Iris pigment epithelial cell (primary cell): ENCODE data around the gene CCN2.

Source experiments
- DNase-seq: peaks from one replicate; pipeline ENCODE4 v3.0.0-alpha.2; 2011; ENCODE audit warnings: low read depth

The CCN2 gene

DNA sequence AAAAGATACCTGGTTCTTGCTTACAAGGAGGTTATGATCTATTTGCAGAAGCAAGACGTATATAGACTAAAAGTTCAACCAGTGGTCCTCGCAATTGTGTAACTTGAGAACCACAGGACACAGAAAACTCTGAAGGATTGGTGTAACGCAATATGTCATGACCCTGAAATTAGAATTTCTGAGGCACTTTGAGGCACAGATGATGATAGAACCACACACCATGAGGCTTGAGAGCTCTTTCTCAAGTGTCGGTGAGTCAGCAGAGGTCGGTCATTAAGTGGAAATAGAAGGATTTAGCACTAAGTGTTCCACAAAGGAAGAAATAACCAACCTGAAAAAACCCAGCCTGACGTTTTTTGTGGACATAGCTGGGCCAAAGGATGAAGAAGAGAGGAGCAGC, 15.3 kb upstream of the CCN2 start:
- DNase-seq: peak; percentile 100

DNA sequence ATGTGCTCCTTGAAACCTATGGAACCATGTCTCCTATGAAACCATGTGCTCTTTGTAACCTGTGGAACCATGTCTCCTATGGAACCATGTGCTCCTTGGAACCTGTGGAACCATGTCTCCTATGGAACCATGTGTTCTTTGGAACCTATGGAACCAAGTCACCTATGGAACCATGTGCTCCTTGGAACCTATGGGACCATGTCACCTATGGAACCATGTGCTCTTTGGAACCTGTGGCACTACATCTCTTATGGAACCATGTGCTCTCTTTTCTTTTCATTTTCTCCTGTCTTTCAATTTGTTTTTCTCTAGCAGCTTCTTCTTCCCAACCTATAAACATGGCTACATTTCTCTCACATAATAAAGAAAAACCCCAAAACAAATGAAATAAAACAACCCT, 11.9 kb upstream of the CCN2 start:
- DNase-seq: no peak

DNA sequence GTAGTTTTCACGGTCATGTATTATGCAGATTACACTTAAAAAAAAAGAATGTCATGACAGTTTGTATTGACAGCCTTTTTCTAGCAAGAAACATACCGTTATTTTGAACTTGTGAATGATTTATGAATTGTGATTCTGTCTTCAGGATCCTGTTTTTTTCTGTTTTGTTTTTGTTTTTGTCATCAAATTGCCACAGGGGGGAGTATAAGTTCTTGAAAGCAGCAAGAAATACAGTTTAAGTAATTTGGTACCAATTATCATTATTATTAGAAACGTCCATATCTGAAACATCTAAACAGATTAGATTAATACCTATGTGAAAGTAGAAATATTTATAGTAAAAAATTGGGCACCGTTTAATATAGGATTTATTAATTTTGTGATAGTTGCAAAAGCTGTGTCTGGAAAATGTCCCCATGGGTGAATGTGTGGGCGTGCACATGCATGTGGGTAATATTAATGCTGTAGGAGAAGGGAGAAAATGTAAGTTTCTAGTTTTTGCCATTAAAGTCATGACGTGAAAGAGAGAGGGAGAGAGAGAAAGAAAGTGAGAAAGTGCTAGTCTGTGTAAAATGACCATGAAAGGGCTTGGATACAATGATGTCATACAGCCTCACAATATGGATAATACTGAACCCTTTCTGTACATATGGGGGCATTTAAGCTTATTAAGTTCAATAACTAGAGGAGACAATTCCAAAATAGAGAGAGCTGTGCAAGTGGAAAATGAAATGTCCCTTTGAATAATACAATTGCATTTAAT, 9.4 kb upstream of the CCN2 start:
- DNase-seq: peak; percentile 63

DNA sequence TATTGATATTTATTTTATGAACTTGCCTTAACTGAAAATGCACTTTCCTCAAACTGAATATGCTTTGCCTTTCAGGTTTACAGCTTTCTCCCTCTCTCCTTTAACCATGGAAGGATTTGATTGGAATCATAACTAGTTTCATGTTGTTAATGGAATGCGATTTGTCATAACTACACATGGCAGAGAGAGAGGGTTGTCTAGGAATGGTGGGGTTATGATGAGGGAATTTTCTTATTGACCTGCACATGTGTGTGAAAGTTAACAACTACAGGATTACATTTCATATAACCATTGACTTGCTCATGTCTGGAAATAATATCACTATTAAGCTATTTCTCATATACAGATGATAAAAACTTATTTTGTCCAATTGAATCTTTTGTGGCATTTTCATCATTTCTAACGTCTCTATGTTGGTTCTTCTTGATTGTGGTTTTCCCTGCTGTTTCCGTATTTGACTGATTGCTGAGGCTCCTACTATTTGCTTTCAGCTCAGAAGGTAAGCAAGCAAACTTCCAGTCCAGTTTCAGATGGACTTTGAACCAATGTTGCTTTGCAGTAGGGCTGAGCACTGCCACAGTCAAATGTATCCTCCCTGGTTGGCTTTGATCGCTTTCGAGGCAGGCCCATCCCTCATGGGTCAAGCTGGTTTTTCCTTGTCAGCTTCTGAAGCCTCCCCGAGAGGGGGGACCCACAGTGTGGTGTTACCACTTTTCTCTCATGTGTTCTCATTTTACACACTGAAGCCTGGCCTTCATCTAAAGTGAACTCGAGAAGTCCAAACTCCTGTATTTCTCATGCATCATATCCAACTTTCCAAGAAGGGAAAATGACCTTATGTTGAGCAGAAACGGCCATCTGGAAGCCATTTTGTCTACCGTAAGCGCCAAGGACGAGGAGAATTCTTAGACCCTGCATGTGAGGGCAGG, 7.6 kb upstream of the CCN2 start:
- DNase-seq: no peak

DNA sequence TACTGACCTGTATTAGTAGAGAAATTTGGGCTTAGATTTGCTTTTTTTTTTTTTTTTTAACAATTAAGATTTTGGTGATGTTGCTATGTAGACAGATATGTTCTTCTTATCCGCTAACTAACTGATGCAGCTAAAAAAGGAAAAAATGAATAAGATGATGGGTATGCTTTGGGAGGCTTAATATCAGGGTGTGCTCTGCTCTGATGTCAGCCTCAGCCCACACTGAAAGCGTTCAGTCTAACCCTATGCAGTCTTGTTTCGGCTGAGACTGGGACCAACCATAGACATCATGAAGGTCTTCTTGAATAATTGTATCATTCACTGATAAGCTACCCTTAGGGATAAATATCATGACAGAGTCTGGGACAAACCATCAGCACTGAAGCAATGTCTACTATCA, 6.9 kb upstream of the CCN2 start:
- no peak for DNase-seq

DNA sequence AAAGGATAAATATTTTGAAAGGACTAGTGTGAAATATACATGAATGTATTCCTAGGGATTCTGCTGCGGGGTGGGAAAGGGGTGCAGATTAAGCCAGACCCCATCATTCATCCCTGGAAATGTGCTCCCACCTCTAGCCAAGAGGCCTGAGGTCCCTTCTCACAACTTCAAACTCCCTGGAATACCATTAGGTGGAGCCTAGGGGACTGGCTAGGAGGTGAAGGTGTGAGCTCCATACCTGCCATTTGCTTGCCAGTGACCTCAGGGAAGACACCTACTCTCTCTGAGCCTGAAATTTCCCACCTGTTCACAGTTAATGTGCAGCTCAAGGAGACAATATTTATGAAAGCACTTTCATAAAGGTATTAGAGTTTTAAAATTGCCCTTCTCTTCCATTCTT, 4.7 kb upstream of the CCN2 start:
- no peak for DNase-seq

DNA sequence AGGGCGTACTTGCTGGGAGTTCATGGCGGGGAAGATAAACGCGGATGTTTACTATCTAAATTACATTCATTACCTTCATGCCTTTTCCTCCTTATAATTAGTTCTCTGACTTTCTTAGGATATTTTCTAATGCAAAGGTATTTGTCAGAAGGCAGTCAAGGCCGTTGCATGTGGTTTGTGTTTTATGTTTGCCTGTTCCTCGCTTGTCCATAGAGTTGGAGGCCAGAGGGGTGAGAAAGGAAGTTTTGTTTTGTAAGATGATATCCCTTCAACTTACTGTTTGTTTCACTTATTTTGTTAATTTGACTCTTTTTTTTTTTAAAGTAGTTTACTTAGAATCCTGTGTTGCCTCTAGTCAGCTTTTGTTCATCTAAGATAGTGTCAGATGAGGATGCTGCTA, 4.0 kb upstream of the CCN2 start:
- peak; percentile 73 for DNase-seq

DNA sequence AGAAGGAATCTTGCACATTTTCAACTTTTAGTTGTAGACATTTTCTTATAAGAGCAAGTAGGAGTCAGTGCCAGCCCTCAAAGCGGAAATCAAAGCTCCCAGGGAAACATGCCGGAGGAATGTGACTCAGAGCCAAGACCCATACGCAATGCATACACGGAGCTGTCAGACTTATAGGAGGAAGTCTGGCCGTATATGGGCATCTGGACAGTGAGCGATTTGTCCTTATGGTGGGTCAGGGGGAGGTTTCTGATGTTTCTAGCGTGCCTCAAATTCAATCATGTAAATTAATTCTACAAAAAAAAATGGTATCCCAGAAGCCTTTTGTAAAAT, 3.6 kb upstream of the CCN2 start:
- peak; percentile 100 for DNase-seq

DNA sequence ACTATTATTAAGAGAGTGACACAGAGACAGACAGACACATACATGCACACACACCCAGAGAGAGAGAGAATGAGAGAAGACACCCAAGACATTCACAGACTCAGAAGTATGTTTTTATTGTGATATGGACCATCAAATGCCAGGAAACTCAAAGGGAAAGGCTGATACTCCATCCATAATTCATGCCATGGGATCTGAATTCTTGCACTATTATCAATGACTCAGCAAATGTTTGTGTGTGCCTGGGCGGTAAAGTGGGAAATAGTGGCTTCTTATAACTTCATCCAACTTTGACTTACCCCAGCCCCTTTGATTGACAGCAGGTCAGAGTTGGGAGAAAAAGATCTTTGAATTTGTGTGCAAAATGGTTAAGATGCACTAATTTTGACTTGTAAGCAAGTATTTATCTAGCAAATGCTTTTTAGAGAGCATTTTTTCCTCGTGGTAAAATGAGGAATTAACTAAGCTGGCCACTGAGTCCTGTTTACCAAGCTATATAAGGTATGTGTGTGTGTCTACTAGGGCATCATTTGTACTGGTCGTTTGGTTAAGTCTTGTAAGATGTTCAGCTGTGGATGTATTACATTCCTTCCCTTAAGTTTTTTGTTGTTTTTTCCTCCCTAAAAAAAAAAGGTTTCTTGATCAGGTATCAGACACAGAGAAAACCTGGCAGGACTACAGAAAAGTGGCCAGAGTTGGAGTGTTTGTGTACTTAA, 3.0 kb upstream of the CCN2 start:
- DNase-seq: peak; percentile 69

DNA sequence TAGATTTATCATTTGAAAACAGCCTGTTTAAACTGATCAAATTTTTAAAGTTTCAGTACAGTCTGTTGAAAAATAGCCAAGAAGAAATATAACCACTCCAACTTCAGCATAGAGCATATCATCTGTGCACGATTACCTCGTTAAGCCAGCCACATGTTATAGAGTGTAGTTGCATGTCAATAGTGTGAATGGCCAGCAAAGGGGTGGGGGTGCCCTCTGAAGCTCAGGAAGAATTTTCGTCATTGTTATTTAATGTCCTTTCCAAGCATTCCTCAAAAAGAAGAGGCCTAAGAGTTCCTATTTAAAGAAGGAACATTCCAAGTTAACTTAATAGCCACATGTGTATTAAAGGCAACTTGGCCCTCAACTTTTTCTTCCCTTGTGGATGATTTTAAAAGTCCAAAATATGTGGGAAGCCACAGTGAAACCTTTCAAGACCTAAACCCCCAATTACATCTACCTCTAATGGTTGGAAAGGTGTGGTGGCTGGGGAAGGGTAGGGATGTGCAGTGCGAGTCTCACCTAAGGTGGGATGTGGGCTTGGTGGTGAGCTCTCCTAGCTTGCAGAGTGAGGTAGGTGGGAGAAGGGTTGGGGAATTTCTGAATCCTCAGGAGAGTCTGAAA, 1.8 kb upstream of the CCN2 start:
- no peak for DNase-seq

DNA sequence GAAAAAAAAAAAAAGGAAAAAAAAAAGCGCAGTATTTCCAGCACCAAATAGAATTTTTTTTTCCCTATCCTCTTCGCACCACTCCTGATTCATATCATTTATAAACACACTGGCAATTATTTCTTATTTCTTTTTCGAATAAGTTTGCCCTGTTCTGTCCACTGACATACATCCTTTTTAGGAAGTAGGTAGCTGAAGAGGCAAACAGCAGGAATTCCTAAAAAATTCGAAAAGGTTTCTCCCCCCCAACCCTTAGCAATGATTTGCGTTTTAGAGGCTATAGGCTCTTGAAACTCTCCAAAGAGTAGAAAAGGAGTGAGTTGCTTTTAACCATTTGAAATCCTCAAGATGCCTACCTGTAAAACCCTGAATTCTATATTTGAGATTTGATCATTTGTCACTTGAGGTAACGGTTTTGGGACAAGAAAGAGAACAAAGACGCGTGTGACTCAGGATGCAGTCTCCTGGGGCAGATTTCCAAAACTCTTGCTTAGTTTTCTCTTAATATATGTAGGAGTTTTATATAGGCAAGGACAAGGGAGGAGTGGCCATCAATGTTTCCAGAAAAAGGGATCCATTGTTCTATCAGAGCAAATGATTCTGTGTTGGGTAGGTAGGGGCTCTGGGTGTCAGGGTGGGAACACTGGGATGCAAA, 531 bp upstream of the CCN2 start:
- no peak for DNase-seq

DNA sequence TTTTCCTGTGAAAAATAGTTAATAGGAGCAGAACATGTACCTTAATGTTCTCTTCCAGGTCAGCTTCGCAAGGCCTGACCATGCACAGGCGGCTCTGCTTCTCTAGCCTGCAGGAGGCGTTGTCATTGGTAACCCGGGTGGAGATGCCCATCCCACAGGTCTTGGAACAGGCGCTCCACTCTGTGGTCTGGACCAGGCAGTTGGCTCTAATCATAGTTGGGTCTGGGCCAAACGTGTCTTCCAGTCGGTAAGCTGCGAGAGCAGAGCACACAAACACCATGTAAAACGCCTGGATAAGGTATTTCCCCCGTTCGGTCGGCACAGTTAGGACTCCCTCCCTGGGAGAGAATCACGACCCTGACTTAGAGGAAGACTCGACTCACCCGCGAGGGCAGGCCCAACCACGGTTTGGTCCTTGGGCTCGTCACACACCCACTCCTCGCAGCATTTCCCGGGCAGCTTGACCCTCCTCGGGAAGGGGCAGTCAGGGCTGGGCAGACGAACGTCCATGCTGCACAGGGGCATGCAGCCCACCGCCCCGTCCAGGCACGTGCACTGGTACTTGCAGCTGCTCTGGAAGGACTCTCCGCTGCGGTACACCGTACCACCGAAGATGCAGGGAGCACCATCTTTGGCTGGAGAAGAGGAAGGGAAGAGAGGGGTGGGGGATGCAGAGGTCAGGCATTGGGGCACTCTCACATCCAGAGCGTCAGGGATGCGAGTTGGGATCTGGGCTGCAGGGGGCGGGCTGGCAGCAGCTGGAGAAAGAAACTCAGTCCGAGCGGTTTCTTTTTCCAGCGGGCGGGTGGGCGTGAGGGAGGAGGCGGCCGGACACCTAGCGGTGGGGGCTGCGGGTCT, 1.0 kb downstream of the CCN2 start:
- peak; percentile 98 for DNase-seq

DNA sequence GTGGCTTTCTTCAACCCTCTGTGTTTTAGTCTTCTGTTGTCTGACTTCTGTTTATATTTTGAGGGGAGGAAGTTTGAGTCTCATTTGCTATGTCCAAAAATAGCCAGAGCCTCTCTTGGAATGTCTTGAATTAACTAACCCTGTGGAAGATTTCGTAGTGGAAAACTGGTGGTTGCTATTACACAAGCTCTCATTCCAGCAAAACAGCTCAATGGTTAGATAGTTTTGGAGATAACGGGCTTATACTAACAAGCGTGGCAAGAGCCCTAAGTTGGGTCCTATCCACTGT, 1.6 kb downstream of the CCN2 start:
- DNase-seq: no peak

DNA sequence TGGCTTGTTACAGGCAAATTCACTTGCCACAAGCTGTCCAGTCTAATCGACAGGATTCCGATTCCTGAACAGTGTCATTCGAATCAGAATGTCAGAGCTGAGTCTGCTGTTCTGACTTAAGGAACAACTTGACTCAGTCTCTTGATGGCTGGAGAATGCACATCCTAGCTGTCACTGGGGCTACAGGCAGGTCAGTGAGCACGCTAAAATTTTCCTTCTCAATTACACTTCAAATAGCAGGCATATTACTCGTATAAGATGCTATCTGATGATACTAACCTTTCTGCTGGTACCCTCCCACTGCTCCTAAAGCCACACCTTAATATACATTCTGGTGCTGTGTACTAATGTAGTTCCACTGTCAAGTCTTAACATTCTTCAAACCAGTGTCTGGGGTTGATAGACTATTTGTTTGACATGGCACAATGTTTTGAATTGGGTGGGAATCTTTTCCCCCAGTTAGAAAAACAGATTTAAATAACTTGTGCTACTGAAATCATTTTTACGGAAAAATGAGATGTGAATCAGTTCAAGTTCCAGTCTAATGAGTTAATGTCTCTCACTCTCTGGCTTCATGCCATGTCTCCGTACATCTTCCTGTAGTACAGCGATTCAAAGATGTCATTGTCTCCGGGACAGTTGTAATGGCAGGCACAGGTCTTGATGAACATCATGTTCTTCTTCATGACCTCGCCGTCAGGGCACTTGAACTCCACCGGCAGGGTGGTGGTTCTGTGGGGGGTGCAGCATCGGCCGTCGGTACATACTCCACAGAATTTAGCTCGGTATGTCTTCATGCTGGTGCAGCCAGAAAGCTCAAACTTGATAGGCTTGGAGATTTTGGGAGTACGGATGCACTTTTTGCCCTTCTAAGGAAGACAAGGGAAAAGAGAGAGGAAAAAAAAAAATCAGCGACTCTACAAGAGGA, 2.2 kb downstream of the CCN2 start:
- DNase-seq: peak; percentile 97

DNA sequence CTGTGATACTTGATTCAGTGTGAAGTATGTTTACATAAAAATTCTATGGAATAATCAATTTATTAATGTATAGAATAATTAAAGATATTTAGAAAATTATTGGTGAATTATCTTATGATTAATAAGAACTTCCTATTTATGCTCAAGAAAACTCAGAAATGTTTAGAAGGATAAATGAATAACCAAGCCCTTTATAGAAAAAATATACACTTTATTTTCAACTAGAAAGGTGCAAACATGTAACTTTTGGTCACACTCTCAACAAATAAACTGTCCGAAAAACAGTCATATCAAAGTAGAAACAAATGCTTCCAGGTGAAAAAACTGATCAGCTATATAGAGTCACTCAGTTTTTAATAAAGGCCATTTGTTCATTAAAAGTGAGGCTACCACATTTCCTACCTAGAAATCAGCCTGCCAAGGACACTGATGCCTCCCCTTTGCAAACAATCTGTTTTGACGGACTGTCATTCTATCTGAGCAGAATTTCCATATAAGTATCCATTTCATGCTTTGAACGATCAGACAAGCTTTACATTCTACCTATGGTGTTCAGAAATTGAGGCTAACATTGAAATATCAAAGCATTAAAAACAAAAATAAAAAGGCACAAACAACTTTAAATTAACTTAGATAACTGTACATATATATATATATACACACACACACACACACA, 3.0 kb downstream of the CCN2 start:
- peak; percentile 82 for DNase-seq

DNA sequence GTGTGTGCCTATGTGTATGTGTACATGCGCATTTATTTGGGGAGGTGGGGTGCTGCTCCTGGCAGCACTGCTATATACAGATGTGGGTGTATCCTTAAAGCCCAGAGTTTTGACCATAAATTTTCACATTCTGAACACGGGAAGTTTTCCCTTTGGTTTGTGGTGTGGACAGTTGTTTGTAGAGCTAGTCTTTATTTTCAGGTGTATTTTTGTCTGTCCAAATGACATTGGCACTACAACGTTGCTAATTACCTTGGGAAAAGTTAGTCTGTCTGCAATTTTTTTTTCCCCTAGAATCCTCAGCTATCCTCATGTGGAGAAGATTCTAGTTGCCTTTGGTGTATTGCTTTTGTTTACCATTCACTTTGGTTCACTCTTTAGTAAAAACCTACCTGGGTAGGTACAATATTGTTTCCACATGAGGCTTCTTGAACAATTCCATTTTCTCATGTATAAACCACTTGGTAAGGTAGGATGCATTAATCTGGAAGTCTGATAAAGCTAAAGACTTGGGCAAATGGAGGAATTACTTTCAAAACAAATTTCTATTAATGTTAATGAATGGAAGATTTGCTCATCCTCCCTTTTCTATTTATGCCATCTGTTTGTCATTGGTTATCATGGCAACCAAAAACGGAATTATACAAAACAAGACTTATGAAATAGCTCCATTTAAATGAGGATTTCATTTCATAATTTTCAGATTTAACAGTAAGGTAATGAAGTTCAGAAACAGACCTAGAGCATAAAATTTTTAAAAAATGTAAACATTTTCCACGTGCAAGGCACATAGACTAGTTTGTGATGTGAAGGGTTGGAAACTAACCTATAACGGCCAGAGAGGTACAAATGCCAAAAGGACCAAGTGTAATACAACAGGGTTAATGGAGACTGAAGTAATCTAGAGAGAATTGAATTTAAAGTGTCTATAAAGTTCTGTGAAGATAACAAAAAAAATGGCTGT, 3.9 kb downstream of the CCN2 start:
- DNase-seq: peak; percentile 80

DNA sequence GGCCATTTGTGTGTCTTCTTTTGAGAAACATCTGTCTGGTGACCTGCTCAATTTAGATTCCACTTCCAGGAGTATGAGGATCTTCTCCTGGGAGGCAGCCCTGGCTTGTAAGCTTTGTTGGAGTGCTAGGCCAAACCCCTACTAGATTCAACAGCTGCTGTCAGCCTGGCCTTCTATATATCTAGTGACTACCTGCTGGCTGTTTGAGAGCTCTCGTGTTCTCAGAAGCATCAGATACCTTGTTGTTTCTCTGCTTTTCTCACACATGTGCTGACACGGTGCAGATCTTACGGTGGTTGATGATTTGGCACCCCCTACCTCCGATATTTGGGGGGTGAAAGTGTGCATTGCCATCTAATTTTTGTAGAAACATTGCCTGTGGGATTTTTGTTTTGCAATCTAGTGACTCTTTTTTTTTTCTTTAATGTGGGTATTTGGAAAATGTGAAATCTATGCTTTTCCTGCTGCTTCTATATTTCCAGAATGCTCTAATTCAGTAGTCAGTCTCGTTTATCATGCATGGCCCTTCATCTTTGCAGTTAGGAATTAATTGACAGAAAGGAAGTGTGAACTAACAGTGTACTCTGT, 4.7 kb downstream of the CCN2 start:
- DNase-seq: peak; percentile 65

DNA sequence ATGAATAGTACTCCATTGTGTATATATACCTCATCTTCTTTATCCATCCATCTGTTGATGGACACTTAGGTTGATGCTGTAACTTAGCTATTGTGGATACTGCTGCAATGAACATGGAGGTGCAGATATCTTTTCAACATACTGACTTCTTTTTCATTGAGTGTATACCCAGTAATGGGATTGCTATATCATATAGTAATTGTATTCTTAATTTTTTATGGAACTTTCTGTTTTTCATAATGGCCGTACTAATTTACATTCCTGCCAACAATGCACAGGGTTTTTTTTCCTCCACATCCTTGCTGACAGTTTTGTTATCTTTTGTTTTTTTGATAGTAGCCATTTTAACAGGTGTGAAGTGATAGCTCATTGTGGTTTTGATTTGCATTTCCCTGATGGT, 5.2 kb downstream of the CCN2 start:
- DNase-seq: no peak
